ENCODE measurements around the gene LIN7B.

The LIN7B gene

DNA sequence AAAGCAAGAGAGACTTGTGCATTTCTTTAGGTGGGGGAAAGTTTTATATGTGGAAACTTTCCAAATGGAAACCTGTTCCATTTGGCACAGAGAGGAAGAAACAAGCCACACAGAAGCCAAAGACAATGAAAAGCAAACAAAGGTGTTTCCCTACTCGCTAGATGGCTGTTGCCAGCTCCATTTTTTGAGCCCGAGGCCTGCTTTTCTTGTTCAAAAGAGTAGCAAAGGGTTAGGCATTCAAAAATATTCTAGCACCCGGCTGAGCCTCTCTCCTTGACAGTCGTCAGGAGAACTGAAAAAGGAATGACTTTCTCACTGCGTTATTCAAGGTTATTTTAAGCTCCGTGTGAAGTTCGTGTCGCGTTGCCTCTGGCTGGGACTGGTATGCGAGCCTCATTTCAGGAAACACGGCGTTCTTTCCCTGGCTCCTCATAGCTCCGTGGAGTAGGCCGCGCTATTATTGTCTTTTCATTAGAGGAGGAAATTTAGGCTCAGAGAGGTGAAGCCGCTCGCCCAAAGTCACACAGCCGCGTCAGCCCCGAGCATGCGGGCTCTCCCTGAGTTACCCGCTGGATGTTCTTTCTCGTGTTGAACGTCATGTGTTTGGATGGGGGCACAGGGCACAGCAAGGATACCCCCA is 51.1 kb downstream of the LIN7B start:
- no peak for DNase-seq (ENCODE audit: low read depth in 2 of 2)

DNA sequence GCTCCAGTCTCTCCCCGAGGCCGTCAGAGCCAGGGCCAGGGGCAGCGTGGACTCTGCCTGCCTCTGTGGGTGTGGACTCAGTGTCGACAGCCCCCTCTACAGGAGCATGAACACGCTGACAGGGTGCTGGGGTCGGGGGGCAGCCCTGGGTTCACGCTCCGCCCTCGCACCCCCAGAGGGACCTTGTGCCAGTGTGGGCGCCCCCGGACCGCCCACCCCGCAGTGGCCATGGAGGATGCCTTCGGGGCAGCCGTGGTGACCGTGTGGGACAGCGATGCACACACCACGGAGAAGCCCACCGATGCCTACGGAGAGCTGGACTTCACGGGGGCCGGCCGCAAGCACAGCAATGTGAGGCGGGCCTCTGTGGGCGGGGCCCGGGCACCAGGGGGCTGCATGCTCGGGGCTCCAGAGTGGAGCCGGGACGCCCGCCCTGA is 51.7 kb downstream of the LIN7B start:
- DNase-seq (ENCODE audit: low read depth in 2 of 2), result no peak

DNA sequence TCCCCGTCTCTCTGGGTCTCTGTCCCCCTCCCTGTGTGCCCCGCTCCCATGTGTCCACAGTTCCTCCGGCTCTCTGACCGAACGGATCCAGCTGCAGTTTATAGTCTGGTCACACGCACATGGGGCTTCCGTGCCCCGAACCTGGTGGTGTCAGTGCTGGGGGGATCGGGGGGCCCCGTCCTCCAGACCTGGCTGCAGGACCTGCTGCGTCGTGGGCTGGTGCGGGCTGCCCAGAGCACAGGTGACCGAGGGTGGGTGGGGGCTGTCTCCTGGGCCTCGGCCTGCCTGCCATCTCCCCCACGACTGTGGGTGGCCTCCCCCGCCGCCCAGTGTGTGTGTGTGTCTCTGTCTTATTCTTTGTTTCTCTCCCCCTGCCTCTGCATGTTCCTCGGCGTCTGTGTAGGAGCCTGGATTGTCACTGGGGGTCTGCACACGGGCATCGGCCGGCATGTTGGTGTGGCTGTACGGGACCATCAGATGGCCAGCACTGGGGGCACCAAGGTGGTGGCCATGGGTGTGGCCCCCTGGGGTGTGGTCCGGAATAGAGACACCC is 53.8 kb downstream of the LIN7B start:
- no peak for DNase-seq (ENCODE audit: low read depth in 2 of 2)
